HL-60/S4 treated with phorbol 12-myristate 13-acetate at 8.2 ng/mL for 4 days and 3 days (cell line): ENCODE measurements around the gene SMIM7.
"Not testable (repeated sequence)": the region's sequence is repeated elsewhere in the genome, so short reads cannot be mapped to it uniquely, and the experiment has no call there.

Source experiments
- in situ Hi-C: fragments of 300-500 bp; cut with MboI; formaldehyde crosslinking; loops from 2 replicates; pipeline ENCODE4 v1.15.0; 2022; ENCODE audit warnings: low sequenced_read_pairs

The SMIM7 gene

GRCh38 chr19:16659832-16660708, at the start of gene SMIM7:
TSS of gene SMIM7 (minus strand) at chr19:16660144. CDS start at chr19:16660110, 34 bp downstream.
- in situ Hi-C loops: no loop called here

DNA sequence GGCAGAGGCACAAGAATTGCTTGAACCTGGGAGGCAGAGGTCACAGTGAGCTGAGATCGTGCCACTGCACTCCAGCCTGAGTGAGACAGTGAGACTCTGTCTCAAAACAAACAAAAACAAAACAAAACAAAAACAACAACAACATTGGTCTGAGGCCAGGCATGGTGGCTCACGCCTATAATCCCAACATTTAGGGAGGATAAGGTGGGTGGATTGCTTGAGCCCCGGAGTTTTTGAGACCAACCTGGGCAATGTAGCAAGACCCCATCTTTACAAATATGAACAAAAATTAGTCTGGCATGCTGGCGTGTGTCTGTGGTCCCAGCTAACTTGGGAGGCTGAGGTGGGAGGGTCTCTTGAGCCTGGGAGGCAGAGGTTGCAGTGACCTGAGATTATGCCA, 43.7 kb upstream of the SMIM7 start:
- in situ Hi-C loops: no loop called here

- in situ Hi-C loops: no loop called here
These were observed 42.2 kb upstream of the SMIM7 start for GRCh38 chr19:16702123-16702522.

- in situ Hi-C loops: no loop called here
These were observed 39.0 kb upstream of the SMIM7 start for GRCh38 chr19:16698914-16699313.

- in situ Hi-C loops: no loop called here
These were observed 28.1 kb upstream of the SMIM7 start for GRCh38 chr19:16688084-16688483.

DNA sequence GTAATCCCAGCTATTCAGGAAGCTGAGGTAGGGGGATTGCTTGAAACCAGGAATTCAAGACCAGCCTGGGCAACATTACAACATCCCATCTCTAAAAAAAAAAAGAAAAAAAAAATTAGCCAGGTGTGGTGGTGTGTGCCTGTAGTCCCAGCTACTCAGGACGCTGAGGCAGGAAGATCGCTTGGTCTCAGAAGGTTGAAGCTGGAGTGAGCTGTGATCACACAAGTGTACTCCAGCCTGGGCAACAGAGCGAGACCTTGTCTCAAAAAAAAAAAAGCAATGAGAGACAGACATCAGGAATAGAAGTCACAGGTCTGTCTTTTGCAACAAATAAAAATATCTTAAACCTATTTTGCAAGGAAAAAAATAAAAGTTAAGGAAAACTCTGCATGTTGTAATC, 24.3 kb upstream of the SMIM7 start:
- in situ Hi-C loops: no loop called here

GRCh38 chr19:16682539-16682938, 22.6 kb upstream of the SMIM7 start:
- in situ Hi-C loops: no loop called here

DNA sequence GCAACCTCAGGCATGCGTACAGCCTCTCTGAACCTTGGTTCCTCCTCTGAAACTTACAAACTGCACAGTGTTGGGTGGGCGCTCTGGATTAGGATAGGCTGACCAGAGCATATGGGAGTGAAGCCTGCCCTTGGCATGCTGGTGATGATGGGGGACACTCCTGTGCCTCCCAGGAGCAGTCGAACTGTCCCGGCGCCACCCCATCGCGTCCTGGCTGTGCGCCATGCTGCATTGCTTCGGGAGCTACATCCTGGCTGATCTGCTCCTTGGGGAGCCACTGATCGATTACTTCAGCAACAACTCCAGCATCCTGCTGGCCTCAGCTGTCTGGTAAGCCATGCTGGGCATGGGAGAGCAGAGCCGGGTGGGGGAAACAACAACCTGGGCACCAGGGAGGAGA, 19.9 kb upstream of the SMIM7 start:
- in situ Hi-C loops: no loop called here

DNA sequence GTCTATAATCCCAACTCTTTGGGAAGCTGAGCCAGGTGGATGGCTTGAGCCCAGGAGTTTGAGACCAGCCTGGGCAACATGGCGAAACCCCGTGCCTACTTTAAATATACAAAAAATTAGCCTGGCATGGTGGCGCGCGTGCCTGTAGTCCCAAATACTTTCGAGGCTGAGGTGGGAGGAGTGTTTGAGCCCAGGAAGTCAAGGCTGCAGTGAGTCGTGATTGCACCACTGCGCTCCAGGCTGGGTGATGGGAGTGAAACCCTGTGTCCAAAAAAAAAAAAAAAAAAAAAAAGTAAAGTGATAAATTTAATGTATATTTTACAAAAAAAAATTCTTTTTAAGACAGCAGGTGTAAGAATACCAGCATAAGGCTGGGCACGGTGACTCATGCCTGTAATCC, 18.6 kb upstream of the SMIM7 start:
- in situ Hi-C loops: no loop called here

- in situ Hi-C loops: no loop called here
These were observed 17.1 kb upstream of the SMIM7 start for GRCh38 chr19:16677055-16677454.

- in situ Hi-C loops: no loop called here
These were observed 16.3 kb upstream of the SMIM7 start for GRCh38 chr19:16676101-16676798.

GRCh38 chr19:16673839-16674238, 13.9 kb upstream of the SMIM7 start:
- in situ Hi-C loops: not testable (repeated sequence)

DNA sequence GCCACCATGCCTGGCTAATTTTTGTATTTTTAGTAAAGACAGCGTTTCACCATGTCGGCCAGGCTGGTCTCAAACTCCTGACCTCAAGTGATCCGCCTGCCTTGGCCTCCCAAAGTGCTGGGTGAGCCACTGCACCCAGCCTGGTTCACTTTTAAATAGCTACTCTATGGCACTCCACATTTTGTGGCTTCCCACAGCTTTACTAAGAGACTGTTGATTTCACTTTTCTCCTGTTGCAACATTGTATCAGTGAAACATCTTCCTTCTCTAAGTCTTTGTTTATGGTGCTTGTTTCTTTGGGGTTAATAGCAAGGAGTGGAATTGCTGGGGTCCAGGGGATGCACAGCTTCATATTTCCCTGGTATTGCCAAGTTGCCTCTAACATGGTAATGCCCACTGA, 13.3 kb upstream of the SMIM7 start:
- in situ Hi-C loops: no loop called here

DNA sequence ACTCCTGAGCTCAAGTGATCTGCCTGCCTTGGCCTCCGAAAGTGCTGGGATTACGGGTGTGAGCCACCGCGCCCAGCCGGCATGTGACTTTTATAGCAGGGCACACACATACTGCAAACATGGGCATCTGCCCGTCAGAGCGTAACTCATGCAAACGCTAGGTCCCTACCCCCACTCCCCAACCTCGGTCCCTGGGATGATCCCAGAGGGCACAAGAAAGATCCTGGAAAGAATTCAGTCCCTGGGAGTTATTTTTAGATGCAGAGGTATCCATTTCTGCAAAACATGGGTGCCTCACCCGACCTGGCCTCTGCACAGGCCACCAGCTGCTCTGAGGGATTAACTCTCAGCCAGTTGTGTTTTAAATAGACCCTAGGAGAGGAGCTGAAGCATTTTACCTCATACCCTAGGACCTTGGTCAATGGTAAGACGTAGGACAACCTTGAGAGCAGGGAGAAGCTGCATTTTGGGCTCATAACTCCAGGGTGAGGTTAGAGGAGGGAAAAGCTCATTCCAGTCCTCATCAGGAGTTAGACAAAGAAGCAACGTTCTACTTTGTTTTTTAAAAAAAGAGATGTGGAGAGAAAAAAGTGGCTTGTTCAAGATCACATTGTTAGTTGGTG, 11.8 kb upstream of the SMIM7 start:
- in situ Hi-C loops: no loop called here

DNA sequence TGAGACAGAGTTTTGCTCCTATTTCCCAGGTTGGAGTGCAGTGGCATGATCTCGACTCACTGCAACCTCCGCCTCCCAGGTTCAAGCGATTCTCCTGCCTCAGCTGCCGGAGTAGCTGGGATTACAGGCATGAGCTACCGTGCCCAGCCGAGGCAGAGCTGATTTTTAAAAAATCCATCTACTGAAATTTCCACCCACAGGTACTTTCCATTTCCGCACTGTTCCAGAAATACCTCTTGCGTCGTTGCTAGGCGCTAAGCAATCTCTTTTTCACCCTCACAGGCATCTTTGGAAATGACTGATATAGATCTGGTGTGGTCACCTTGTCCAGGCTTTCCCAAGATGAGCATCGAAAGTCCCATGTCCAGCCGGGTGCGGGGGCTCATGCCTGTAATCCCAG, 10.3 kb upstream of the SMIM7 start:
- in situ Hi-C loops: no loop called here

DNA sequence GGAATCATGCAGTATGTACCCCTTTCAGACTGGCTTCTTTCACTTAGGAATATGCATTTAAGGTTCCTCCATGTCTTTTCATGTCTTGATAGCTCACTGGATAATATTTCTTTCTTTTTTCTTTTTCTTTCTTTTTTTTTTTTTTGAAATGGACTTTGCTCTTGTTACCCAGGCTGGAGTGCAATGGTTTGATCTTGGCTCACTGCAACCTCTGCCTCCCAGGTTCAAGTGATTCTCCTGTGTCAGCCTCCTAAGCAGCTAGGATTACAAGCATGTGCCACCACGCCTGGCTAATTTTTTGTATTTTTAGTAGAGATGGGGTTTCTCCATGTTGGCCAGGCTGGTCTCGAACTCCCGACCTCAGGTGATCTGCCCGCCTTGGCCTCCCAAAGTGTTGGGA, 8.8 kb upstream of the SMIM7 start:
- in situ Hi-C loops: not testable (repeated sequence)

GRCh38 chr19:16668176-16668575, 8.2 kb upstream of the SMIM7 start:
- in situ Hi-C loops: no loop called here

DNA sequence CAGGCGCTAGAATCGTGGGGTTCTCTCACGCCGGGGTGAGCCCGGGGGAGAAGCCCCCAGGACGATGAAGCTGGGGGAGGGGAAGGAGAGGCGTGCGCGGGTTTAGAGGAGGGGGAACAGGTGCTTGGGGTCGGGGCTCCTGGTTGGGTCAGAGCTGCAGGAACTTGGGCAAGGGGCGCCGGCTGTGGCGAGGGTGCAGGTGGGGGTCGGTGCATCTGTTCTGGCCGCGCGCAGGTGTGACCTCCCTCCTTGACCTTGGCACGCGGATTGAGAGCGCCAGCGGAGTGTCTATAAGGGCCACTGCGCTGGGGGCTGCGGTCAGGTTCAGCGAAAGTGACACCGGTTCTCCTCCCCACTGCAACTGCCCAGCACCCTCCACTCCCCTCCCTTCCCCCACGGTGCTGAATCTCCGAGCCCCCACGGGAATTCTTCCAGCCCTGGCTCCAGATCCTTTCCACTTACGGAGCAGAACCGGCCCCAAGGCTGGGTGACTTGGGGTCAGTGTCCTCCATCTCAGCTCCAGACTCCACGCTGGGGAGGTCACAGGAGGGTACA, 1.6 kb upstream of the SMIM7 start:
- in situ Hi-C loops: no loop called here

GRCh38 chr19:16660763-16661479, 977 bp upstream of the SMIM7 start, which contains the start of gene TMEM38A:
TSS of gene TMEM38A (plus strand) at chr19:16661139. CDS start at chr19:16661218, 79 bp downstream.
- in situ Hi-C loops: no loop called here

- in situ Hi-C loops: no loop called here
These were observed 496 bp downstream of the SMIM7 start for GRCh38 chr19:16659464-16659831.

DNA sequence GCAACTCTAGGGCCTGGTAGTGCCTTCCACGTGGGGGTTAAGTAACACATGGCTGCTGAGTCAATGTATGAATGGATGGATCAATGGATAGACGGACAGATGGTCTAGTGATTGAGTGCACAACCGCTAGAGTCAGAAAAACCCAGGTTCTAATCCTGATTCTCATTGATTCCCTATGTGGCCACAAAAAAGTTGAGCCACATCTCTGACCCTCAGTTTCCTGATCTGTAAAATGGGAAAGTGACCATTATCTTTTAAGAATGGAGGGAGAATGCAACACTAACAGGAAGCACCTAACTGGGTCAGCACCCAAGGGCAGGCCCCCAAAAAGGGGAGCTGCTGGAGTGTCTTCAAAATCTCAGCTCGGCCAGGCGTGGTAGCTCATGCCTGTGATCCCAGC, 2.6 kb downstream of the SMIM7 start:
- in situ Hi-C loops: no loop called here
